ENCODE measurements around the gene NPL. TPM values are rescaled to one million over a fixed set of nuclear protein-coding genes. Genes with fewer than 3 reads are reported as not detected.

The NPL gene
- total RNA-seq, 2 experiments from 2014 or later: 1.1 to 1.7 TPM

GRCh38 chr1:182855911-182856310, 66.3 kb downstream of the NPL start:
- no peak for ATAC-seq
- no peaks in the 10 kb centered on the region for H3K9me3 Mint-ChIP-seq (ENCODE audit: insufficient read depth)
- no peak overlapping the region for H3K27ac Mint-ChIP-seq
- DNase-seq: no peak
- POLR2A ChIA-PET: interaction anchor here (0.7 kb wide), 1 partner anchor 10 kb away, joined by 3 read pairs; no protein-coding TSS in a partner anchor
- no peaks in the 10 kb centered on the region for H3K27me3 Mint-ChIP-seq (ENCODE audit: low read depth)
- H3K4me3 Mint-ChIP-seq: no peak overlapping the region
- no peaks in the 10 kb centered on the region for H3K4me1 Mint-ChIP-seq (ENCODE audit: low read depth)
- CTCF ChIA-PET: no interaction called here
- peaks cover 79% of the 10 kb centered on the region for H3K36me3 Mint-ChIP-seq (ENCODE audit: low read depth)

GRCh38 chr1:182857212-182857611, 67.6 kb downstream of the NPL start:
- H3K4me1 Mint-ChIP-seq (ENCODE audit: low read depth): no peaks in the 10 kb centered on the region
- no peaks in the 10 kb centered on the region for H3K9me3 Mint-ChIP-seq (ENCODE audit: insufficient read depth)
- H3K27ac Mint-ChIP-seq: no peak overlapping the region
- DNase-seq: no peak
- no peak overlapping the region for H3K4me3 Mint-ChIP-seq
- no peak for ATAC-seq
- POLR2A ChIA-PET: no interaction called here
- peaks cover 81% of the 10 kb centered on the region for H3K36me3 Mint-ChIP-seq (ENCODE audit: low read depth)
- CTCF ChIA-PET: no interaction called here
- no peaks in the 10 kb centered on the region for H3K27me3 Mint-ChIP-seq (ENCODE audit: low read depth)

GRCh38 chr1:182860658-182861057, 71.1 kb downstream of the NPL start:
- Mint-ChIP-seq H3K9me3 (ENCODE audit: insufficient read depth) (no peaks in the 10 kb centered on the region), H3K4me1 (ENCODE audit: low read depth) (peaks cover 4% of the 10 kb centered on the region), H3K27ac (no peak overlapping the region), H3K27me3 (ENCODE audit: low read depth) (no peaks in the 10 kb centered on the region), H3K36me3 (ENCODE audit: low read depth) (peaks cover 77% of the 10 kb centered on the region), H3K4me3 (no peak overlapping the region)
- CTCF ChIA-PET: no interaction called here
- ATAC-seq: no peak
- POLR2A ChIA-PET: no interaction called here
- DNase-seq: no peak

GRCh38 chr1:182861994-182862393, 72.4 kb downstream of the NPL start:
- Mint-ChIP-seq H3K27me3 (ENCODE audit: low read depth) (no peaks in the 10 kb centered on the region), H3K4me1 (ENCODE audit: low read depth) (peaks cover 4% of the 10 kb centered on the region), H3K9me3 (ENCODE audit: insufficient read depth) (no peaks in the 10 kb centered on the region), H3K27ac (no peak overlapping the region), H3K4me3 (no peak overlapping the region), H3K36me3 (ENCODE audit: low read depth) (peaks cover 79% of the 10 kb centered on the region)
- ATAC-seq: no peak
- no peak for DNase-seq
- CTCF ChIA-PET: no interaction called here
- POLR2A ChIA-PET: no interaction called here

GRCh38 chr1:182862827-182863226, 73.3 kb downstream of the NPL start:
- ChIA-PET CTCF (no interaction called here), POLR2A (interaction anchor here (0.6 kb wide), 1 partner anchor 27 kb away, joined by 3 read pairs; no protein-coding TSS in a partner anchor)
- Mint-ChIP-seq H3K27me3 (ENCODE audit: low read depth) (no peaks in the 10 kb centered on the region), H3K27ac (no peak overlapping the region), H3K4me3 (no peak overlapping the region), H3K9me3 (ENCODE audit: insufficient read depth) (no peaks in the 10 kb centered on the region), H3K4me1 (ENCODE audit: low read depth) (peaks cover 4% of the 10 kb centered on the region), H3K36me3 (ENCODE audit: low read depth) (peaks cover 81% of the 10 kb centered on the region)
- ATAC-seq (no peak), DNase-seq (no peak)

GRCh38 chr1:182863940-182864339, 74.4 kb downstream of the NPL start:
- Mint-ChIP-seq H3K36me3 (ENCODE audit: low read depth) (peaks cover 78% of the 10 kb centered on the region), H3K4me1 (ENCODE audit: low read depth) (peaks cover 4% of the 10 kb centered on the region), H3K27me3 (ENCODE audit: low read depth) (no peaks in the 10 kb centered on the region), H3K9me3 (ENCODE audit: insufficient read depth) (no peaks in the 10 kb centered on the region), H3K4me3 (no peak overlapping the region), H3K27ac (no peak overlapping the region)
- POLR2A ChIA-PET: no interaction called here
- ATAC-seq: no peak
- CTCF ChIA-PET: interaction anchor here (1.3 to 1.5 kb wide), 2 partner anchors 11 kb away, joined by 3 read pairs; no protein-coding TSS in a partner anchor
- DNase-seq: no peak

GRCh38 chr1:182867861-182868260, 78.3 kb downstream of the NPL start:
- no peak overlapping the region for H3K4me3 Mint-ChIP-seq
- H3K36me3 Mint-ChIP-seq (ENCODE audit: low read depth): peaks cover 77% of the 10 kb centered on the region
- H3K4me1 Mint-ChIP-seq (ENCODE audit: low read depth): peaks cover 4% of the 10 kb centered on the region
- ATAC-seq (no peak), DNase-seq (no peak)
- no peak overlapping the region for H3K27ac Mint-ChIP-seq
- H3K27me3 Mint-ChIP-seq (ENCODE audit: low read depth): no peaks in the 10 kb centered on the region
- no peaks in the 10 kb centered on the region for H3K9me3 Mint-ChIP-seq (ENCODE audit: insufficient read depth)
- CTCF ChIA-PET: interaction anchor here (1.1 kb wide), 1 partner anchor 28 kb away, joined by 3 read pairs; no protein-coding TSS in a partner anchor
- POLR2A ChIA-PET: no interaction called here

GRCh38 chr1:182869241-182869666, 79.7 kb downstream of the NPL start:
- DNase-seq (peak; percentile 26), ATAC-seq (no peak)
- ChIA-PET POLR2A (no interaction called here), CTCF (no interaction called here)
- peaks cover 87% of the 10 kb centered on the region for H3K36me3 Mint-ChIP-seq (ENCODE audit: low read depth)
- H3K9me3 Mint-ChIP-seq (ENCODE audit: insufficient read depth): no peaks in the 10 kb centered on the region
- peaks cover 4% of the 10 kb centered on the region for H3K4me1 Mint-ChIP-seq (ENCODE audit: low read depth)
- no peaks in the 10 kb centered on the region for H3K27me3 Mint-ChIP-seq (ENCODE audit: low read depth)
- no peak overlapping the region for H3K4me3 Mint-ChIP-seq
- no peak overlapping the region for H3K27ac Mint-ChIP-seq

GRCh38 chr1:182872881-182873280, 83.3 kb downstream of the NPL start:
- CTCF ChIA-PET: interaction anchor here (1.0 kb wide), 1 partner anchor 33 kb away, joined by 3 read pairs; no protein-coding TSS in a partner anchor

GRCh38 chr1:182875889-182876288, 86.3 kb downstream of the NPL start:
- peaks cover 2% of the 10 kb centered on the region for H3K4me1 Mint-ChIP-seq (ENCODE audit: low read depth)
- POLR2A ChIA-PET: no interaction called here
- no peaks in the 10 kb centered on the region for H3K9me3 Mint-ChIP-seq (ENCODE audit: insufficient read depth)
- H3K27me3 Mint-ChIP-seq (ENCODE audit: low read depth): no peaks in the 10 kb centered on the region
- CTCF ChIA-PET: interaction anchor here (0.7 to 0.8 kb wide), 2 partner anchors 10 to 33 kb away, joined by 3 read pairs; no protein-coding TSS in a partner anchor
- no peak overlapping the region for H3K4me3 Mint-ChIP-seq
- no peak overlapping the region for H3K27ac Mint-ChIP-seq
- H3K36me3 Mint-ChIP-seq (ENCODE audit: low read depth): peaks cover 90% of the 10 kb centered on the region
- ATAC-seq: no peak
- no peak for DNase-seq

More at GRCh38 chr1:182872881-182873280, 83.3 kb downstream of the NPL start:
- no peak overlapping the region for H3K4me3 Mint-ChIP-seq
- peaks cover 2% of the 10 kb centered on the region for H3K4me1 Mint-ChIP-seq (ENCODE audit: low read depth)
- ATAC-seq: no peak
- POLR2A ChIA-PET: no interaction called here
- H3K27me3 Mint-ChIP-seq (ENCODE audit: low read depth): no peaks in the 10 kb centered on the region
- peaks cover 83% of the 10 kb centered on the region for H3K36me3 Mint-ChIP-seq (ENCODE audit: low read depth)
- no peak overlapping the region for H3K27ac Mint-ChIP-seq
- no peak for DNase-seq
- H3K9me3 Mint-ChIP-seq (ENCODE audit: insufficient read depth): no peaks in the 10 kb centered on the region

- ChIA-PET CTCF (no interaction called here), POLR2A (no interaction called here)
- ATAC-seq (no peak), DNase-seq (no peak)
- Mint-ChIP-seq H3K27ac (no peak overlapping the region), H3K4me1 (ENCODE audit: low read depth) (peaks cover 2% of the 10 kb centered on the region), H3K27me3 (ENCODE audit: low read depth) (no peaks in the 10 kb centered on the region), H3K36me3 (ENCODE audit: low read depth) (peaks cover 91% of the 10 kb centered on the region), H3K4me3 (no peak overlapping the region), H3K9me3 (ENCODE audit: insufficient read depth) (no peaks in the 10 kb centered on the region)
Measured at GRCh38 chr1:182877331-182877730, 87.8 kb downstream of the NPL start.

- H3K4me1 Mint-ChIP-seq (ENCODE audit: low read depth): peaks cover 2% of the 10 kb centered on the region
- H3K36me3 Mint-ChIP-seq (ENCODE audit: low read depth): peaks cover 92% of the 10 kb centered on the region
- no peak overlapping the region for H3K4me3 Mint-ChIP-seq
- ChIA-PET POLR2A (no interaction called here), CTCF (no interaction called here)
- DNase-seq (no peak), ATAC-seq (peak; percentile 42)
- H3K27ac Mint-ChIP-seq: no peak overlapping the region
- H3K27me3 Mint-ChIP-seq (ENCODE audit: low read depth): no peaks in the 10 kb centered on the region
- no peaks in the 10 kb centered on the region for H3K9me3 Mint-ChIP-seq (ENCODE audit: insufficient read depth)
Measured at GRCh38 chr1:182877842-182878241, 88.3 kb downstream of the NPL start.

Data from activated CD8-positive, alpha-beta T cell treated with anti-CD3 and anti-CD28 coated beads, Interleukin-2, amount 10 ng/mL, durations not matched to agents 7 days and 5 days (primary cell).